Keratinocyte (primary cell): ENCODE measurements around the gene ZNF584. TPM values are rescaled to one million over a fixed set of nuclear protein-coding genes. Genes with fewer than 3 reads are reported as not detected.

Source experiments
- DNase-seq: peaks from one replicate; pipeline ENCODE4 v3.0.0-alpha.2; 2011; ENCODE audit warnings: low read depth, missing footprints, low spot score
- FAIRE-seq: peaks from 2 replicates; lab custom pipeline; 2011; peaks lifted over from hg19 to GRCh38; lab: Jason Lieb, UNC
- H2AFZ ChIP-seq: 2 replicates; pipeline ENCODE4 v1.6.0; 2012; ENCODE audit warnings: low read length, control low read depth, inconsistent platforms; ENCODE audit not compliant: control insufficient read depth
- H3K27ac ChIP-seq: 2 replicates; pipeline ENCODE4 v1.5.1; 2011; ENCODE audit warnings: low read length; ENCODE audit not compliant: control insufficient read depth, insufficient read depth
- H3K27me3 ChIP-seq: 3 replicates; pipeline ENCODE4 v1.6.0; 2011; ENCODE audit warnings: low read length; ENCODE audit not compliant: control insufficient read depth, insufficient read depth; ENCODE audit errors: extremely low read depth
- H3K36me3 ChIP-seq, 2 experiments: 2 replicates in 1 of 2; 3 replicates in 1 of 2; pipeline ENCODE4 v1.5.1; 2011; ENCODE audit warnings: low read length in 2 of 2, mild to moderate bottlenecking in 1 of 2; ENCODE audit not compliant: control insufficient read depth in 2 of 2, insufficient read depth in 2 of 2; ENCODE audit errors: extremely low read depth in 1 of 2
- H3K4me1 ChIP-seq: 3 replicates; pipeline ENCODE4 v1.5.1; 2011; ENCODE audit warnings: low read length; ENCODE audit not compliant: control insufficient read depth, insufficient read depth; ENCODE audit errors: extremely low read depth
- H3K4me2 ChIP-seq: 3 replicates; pipeline ENCODE4 v1.6.0; 2011; ENCODE audit warnings: low read depth, low read length; ENCODE audit not compliant: control insufficient read depth, insufficient read depth; ENCODE audit errors: extremely low read depth
- H3K4me3 ChIP-seq, 3 experiments: fragments of 200-600 bp in 1 of 3; sonication (generic) in 1 of 3; 2 replicates in 2 of 3; 3 replicates in 1 of 3; pipeline ENCODE4 v1.5.1; 2011 to 2016; ENCODE audit warnings: low read length in 3 of 3, mild to moderate bottlenecking in 3 of 3, control low read depth in 2 of 3, inconsistent platforms in 1 of 3, low read depth in 1 of 3, mixed read lengths in 1 of 3, mixed run types in 1 of 3, moderate library complexity in 1 of 3; ENCODE audit not compliant: control insufficient read depth in 2 of 3, insufficient read depth in 2 of 3; ENCODE audit errors: extremely low read depth in 1 of 3
- H3K79me2 ChIP-seq: 2 replicates; pipeline ENCODE4 v1.6.0; 2012; ENCODE audit warnings: low read length; ENCODE audit not compliant: control insufficient read depth, insufficient read depth
- H3K9ac ChIP-seq: 3 replicates; pipeline ENCODE4 v1.6.0; 2011; ENCODE audit warnings: low read length; ENCODE audit not compliant: control insufficient read depth, insufficient read depth; ENCODE audit errors: extremely low read depth
- H3K9me1 ChIP-seq: 3 replicates; pipeline ENCODE4 v1.6.0; 2011; ENCODE audit warnings: low read length; ENCODE audit not compliant: control insufficient read depth, insufficient read depth; ENCODE audit errors: extremely low read depth
- H3K9me3 ChIP-seq: 2 replicates; pipeline ENCODE4 v1.5.1; 2012; ENCODE audit warnings: low read depth, low read length; ENCODE audit not compliant: control insufficient read depth
- H4K20me1 ChIP-seq: 3 replicates; pipeline ENCODE4 v1.6.0; 2011; ENCODE audit warnings: low read length; ENCODE audit not compliant: control insufficient read depth, insufficient read depth; ENCODE audit errors: extremely low read depth
- EZH2 ChIP-seq: IDR thresholded peaks from one replicate; pipeline ENCODE4 v1.6.1; 2012; ENCODE audit warnings: inconsistent platforms, mild to moderate bottlenecking, low read length, moderate library complexity
- dilution Hi-C: fragments of 300-500 bp; cut with MboI; formaldehyde crosslinking; loops from one replicate; pipeline ENCODE4 v1.7.0; 2020; ENCODE audit warnings: low sequenced_read_pairs; ENCODE audit not compliant: extremely low pct_ligation_motif_present
- polyA plus RNA-seq, 5 experiments: library from polyadenylated mRNA; depleted of rRNA in 3 of 5; stranded (reverse) in 3 of 5; stranded (forward) in 1 of 5; unstranded in 1 of 5; fragments of >200 nt; gene quantifications; 1 replicate in 1 of 5; 2 replicates in 3 of 5; 3 replicates in 1 of 5; pipeline versions ENCODE4 v1.2.1 to v1.2.3, GENCODE V29; 2011 to 2012; ENCODE audit warnings: missing spikeins in 2 of 5, low read depth in 1 of 5, low replicate concordance in 1 of 5
- TF ChIP-seq, protein P1 (sequence below), 3 experiments: IDR thresholded peaks in 1 of 3; conservative IDR thresholded peaks in 1 of 3; optimal IDR thresholded peaks in 1 of 3; 2 replicates in 2 of 3; 3 replicates in 1 of 3; pipeline versions ENCODE3 to v1.5.1; 2011; ENCODE audit warnings: low read length in 3 of 3, mild to moderate bottlenecking in 3 of 3, moderate library complexity in 2 of 3, control low read depth in 1 of 3, inconsistent platforms in 1 of 3; ENCODE audit not compliant: insufficient read depth in 2 of 3; ENCODE audit errors: extremely low read depth in 1 of 3

The ZNF584 gene
- polyA plus RNA-seq, 1 donor (not counting 4 experiments of a cell fraction or from before 2014, with no cell fraction given): 12.2 TPM

GRCh38 chr19:58395220-58395978 lies 13.1 kb upstream of the ZNF584 start, which contains the start of gene RNF225:
RNF225 (plus strand) TSS chr19:58395656; CDS start chr19:58396090, 434 bp downstream.
- Histone ChIP-seq H3K27me3 (no peaks in the 10 kb centered on the region), H4K20me1 (peaks cover 40% of the 10 kb centered on the region), H3K4me1 (peaks cover 35% of the 10 kb centered on the region), H3K9me3 (no peaks in the 10 kb centered on the region), H3K79me2 (peaks cover 28% of the 10 kb centered on the region), H3K4me2 (peak within 1 kb of the TSS; percentile 29), H3K9ac (no peak within 1 kb of the TSS), H3K4me3 (peak within 1 kb of the TSS in 1 of 3 experiments; percentile 12), H2AFZ (no peak within 1 kb of the TSS), H3K27ac (peak within 1 kb of the TSS; percentile 25), H3K9me1 (peaks cover 5% of the 10 kb centered on the region), H3K36me3 (peaks cover 22 to 29% of the 10 kb centered on the region in 2 experiments)
- TF ChIP-seq EZH2: no peak
- TF ChIP-seq, protein P1, sequence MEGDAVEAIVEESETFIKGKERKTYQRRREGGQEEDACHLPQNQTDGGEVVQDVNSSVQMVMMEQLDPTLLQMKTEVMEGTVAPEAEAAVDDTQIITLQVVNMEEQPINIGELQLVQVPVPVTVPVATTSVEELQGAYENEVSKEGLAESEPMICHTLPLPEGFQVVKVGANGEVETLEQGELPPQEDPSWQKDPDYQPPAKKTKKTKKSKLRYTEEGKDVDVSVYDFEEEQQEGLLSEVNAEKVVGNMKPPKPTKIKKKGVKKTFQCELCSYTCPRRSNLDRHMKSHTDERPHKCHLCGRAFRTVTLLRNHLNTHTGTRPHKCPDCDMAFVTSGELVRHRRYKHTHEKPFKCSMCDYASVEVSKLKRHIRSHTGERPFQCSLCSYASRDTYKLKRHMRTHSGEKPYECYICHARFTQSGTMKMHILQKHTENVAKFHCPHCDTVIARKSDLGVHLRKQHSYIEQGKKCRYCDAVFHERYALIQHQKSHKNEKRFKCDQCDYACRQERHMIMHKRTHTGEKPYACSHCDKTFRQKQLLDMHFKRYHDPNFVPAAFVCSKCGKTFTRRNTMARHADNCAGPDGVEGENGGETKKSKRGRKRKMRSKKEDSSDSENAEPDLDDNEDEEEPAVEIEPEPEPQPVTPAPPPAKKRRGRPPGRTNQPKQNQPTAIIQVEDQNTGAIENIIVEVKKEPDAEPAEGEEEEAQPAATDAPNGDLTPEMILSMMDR (optimal IDR thresholded peaks at IDR 0.05 in 1 of 3, IDR thresholded peaks at IDR 0.05 in 1 of 3, conservative IDR thresholded peaks at IDR 0.05 in 1 of 3; ENCODE audit: extremely low read depth in 1 of 3, insufficient read depth in 2 of 3, low read length in 3 of 3): no peak
- peak; percentile 48 for FAIRE-seq
- no peak for DNase-seq
- dilution Hi-C loops: no loop called here

DNA sequence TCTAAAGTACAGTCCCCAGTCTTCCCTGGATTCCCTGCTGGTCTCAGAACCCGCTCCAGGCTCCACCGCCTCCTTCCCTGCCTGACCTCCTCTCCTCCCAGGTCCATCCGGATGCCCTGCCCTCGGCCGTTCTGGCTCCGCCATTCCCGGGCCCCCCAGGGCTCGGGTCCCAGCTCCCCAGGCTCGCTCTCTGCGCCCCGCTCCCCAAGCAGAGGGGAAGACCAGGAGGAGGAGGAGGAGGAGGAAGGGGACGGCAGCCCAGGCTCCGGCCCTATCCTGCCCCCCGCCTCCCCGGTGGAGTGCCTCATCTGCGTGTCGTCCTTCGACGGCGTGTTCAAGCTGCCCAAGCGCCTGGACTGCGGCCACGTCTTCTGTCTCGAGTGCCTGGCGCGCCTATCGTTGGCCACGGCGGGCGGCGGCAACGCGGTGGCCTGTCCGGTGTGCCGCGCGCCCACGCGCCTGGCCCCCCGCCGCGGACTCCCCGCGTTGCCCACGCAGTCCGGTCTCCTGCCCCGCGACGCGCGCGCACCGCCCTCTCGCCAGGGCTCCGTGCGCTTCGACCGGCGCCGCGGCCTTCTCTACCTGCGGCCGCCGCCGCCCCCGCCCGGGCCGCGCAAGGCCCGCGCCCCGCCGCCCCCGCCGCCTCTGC lies 12.3 kb upstream of the ZNF584 start:
- Histone ChIP-seq H3K79me2 (peaks cover 21% of the 10 kb centered on the region), H3K4me3 (peak overlapping the region in 1 of 3 experiments; percentile 12), H3K4me1 (peaks cover 38% of the 10 kb centered on the region), H3K36me3 (peaks cover 18 to 22% of the 10 kb centered on the region in 2 experiments), H3K9me1 (peaks cover 5% of the 10 kb centered on the region), H2AFZ (no peak overlapping the region), H3K4me2 (peak overlapping the region; percentile 29), H3K27ac (no peak overlapping the region), H3K9me3 (no peaks in the 10 kb centered on the region), H3K27me3 (no peaks in the 10 kb centered on the region), H3K9ac (no peak overlapping the region), H4K20me1 (peaks cover 34% of the 10 kb centered on the region)
- TF ChIP-seq, protein P1 (optimal IDR thresholded peaks at IDR 0.05 in 1 of 3, IDR thresholded peaks at IDR 0.05 in 1 of 3, conservative IDR thresholded peaks at IDR 0.05 in 1 of 3; ENCODE audit: extremely low read depth in 1 of 3, insufficient read depth in 2 of 3, low read length in 3 of 3): no peak
- no peak for TF ChIP-seq EZH2
- FAIRE-seq: no peak
- dilution Hi-C loops: no loop called here
- DNase-seq: no peak
